A549 (cell line): ENCODE data around the gene PAK1IP1. TPM values are rescaled to one million over a fixed set of nuclear protein-coding genes. Genes with fewer than 3 reads are reported as not detected.
A peak's percentile ranks its signal among the peaks of the same experiment; 100 is the strongest.

Experiments
- ATAC-seq, 2 experiments: fragments of 200-7000 bp in 1 of 2; fragments of >200 bp in 1 of 2; cut with Nextera tagmentation in 1 of 2; cut with Tn5 transposase in 1 of 2; 3 replicates each; pipeline versions ENCODE4 v1.8.0 to v1.9.1; 2018 to 2020; ENCODE audit warnings: mild to moderate bottlenecking in 1 of 2, moderate library complexity in 1 of 2
- CTCF ChIA-PET: fragments of 300-600 bp; sonication (Branson Sonifier 250); formaldehyde crosslinking; extraction: SDS; loops from one replicate; lab custom pipeline; 2021; ENCODE audit warnings: antibody characterized with exemption, inconsistent platforms; lab: Yijun Ruan, JAX
- POLR2A ChIA-PET: fragments of 350-600 bp; formaldehyde crosslinking; extraction: SDS; loops from one replicate; lab custom pipeline; 2021; ENCODE audit warnings: antibody characterized with exemption, inconsistent platforms; lab: Yijun Ruan, JAX
- DNase-seq, 2 experiments: peaks; one replicate each; pipeline versions ENCODE4 v3.0.0 to v3.0.0-alpha.2; 2011 to 2016; ENCODE audit warnings: low read depth in 1 of 2, low spot score in 1 of 2
- FAIRE-seq: peaks from 2 replicates; lab custom pipeline; 2011; peaks lifted over from hg19 to GRCh38; lab: Jason Lieb, UNC
- H3K27ac ChIP-seq, 2 experiments: fragments of >200 bp; sonication (Bioruptor Twin); formaldehyde crosslinking; 3 replicates each; pipeline ENCODE4 v1.5.1; 2016 to 2017
- H3K4me1 ChIP-seq: fragments of >200 bp; sonication (Bioruptor Twin); formaldehyde crosslinking; 3 replicates; pipeline ENCODE4 v1.6.1; 2016
- H3K4me2 ChIP-seq: fragments of >200 bp; sonication (Bioruptor Twin); formaldehyde crosslinking; 3 replicates; pipeline ENCODE4 v1.6.1; 2016
- H3K4me3 ChIP-seq: fragments of >200 bp; sonication (Bioruptor Twin); formaldehyde crosslinking; 3 replicates; pipeline ENCODE4 v1.5.1; 2016
- H3K9me3 ChIP-seq: fragments of >200 bp; sonication (Bioruptor Twin); formaldehyde crosslinking; 3 replicates; pipeline ENCODE4 v1.6.1; 2016
- ATOH8 ChIP-seq: fragments of 250-450 bp; sonication (Bioruptor Pico); IDR thresholded peaks from 2 replicates; pipeline ENCODE4 v1.5.0; 2020; ENCODE audit warnings: low read depth, mild to moderate bottlenecking, moderate library complexity
- CBX8 ChIP-seq: fragments of 200-600 bp; sonication (generic); IDR thresholded peaks from 2 replicates; pipeline ENCODE4 v1.6.1; 2016
- CEBPB ChIP-seq, 2 experiments: fragments of >200 bp in 1 of 2; sonication (Bioruptor Twin) in 1 of 2; formaldehyde crosslinking in 1 of 2; IDR thresholded peaks; 2 replicates each; pipeline ENCODE4 v1.6.1; 2012 to 2016
- CHD2 ChIP-seq: fragments of 150-350 bp; IDR thresholded peaks from 2 replicates; pipeline ENCODE4 v1.6.1; 2014; ENCODE audit warnings: low read length; ENCODE audit not compliant: partially characterized antibody
- EP300 ChIP-seq, 2 experiments: fragments of >200 bp; sonication (Bioruptor Twin); formaldehyde crosslinking; IDR thresholded peaks; 2 replicates in 1 of 2; 3 replicates in 1 of 2; pipeline ENCODE4 v1.6.1; 2016 to 2017
- HOXA7 ChIP-seq: fragments of 250-450 bp; sonication (Bioruptor Pico); IDR thresholded peaks from 2 replicates; pipeline ENCODE4 v1.5.0; 2020; ENCODE audit warnings: mild to moderate bottlenecking, moderate library complexity
- KDM5A ChIP-seq: fragments of 200-600 bp; sonication (generic); IDR thresholded peaks from 2 replicates; pipeline ENCODE4 v1.6.1; 2016; ENCODE audit warnings: antibody characterized with exemption, mild to moderate bottlenecking
- MAFK ChIP-seq: fragments of 450-650 bp; IDR thresholded peaks from 2 replicates; pipeline ENCODE4 v1.6.1; 2014; ENCODE audit not compliant: partially characterized antibody
- MAZ ChIP-seq: fragments of 150-350 bp; IDR thresholded peaks from 2 replicates; pipeline ENCODE4 v1.6.1; 2014; ENCODE audit warnings: antibody characterized with exemption, low read depth, low read length, borderline replicate concordance
- MYC ChIP-seq: IDR thresholded peaks from 2 replicates; pipeline ENCODE4 v1.6.1; 2012; ENCODE audit warnings: mild to moderate bottlenecking, inconsistent platforms, low read length, improper control_type of control experiment, borderline replicate concordance
- PHF8 ChIP-seq: fragments of 200-600 bp; sonication (generic); IDR thresholded peaks from 2 replicates; pipeline ENCODE4 v1.6.1; 2016; ENCODE audit warnings: low read depth, mild to moderate bottlenecking, antibody characterized with exemption, moderate library complexity, borderline replicate concordance
- POLR2A ChIP-seq: IDR thresholded peaks from 2 replicates; pipeline ENCODE4 v1.6.1; 2012; ENCODE audit warnings: mild to moderate bottlenecking, low read length
- RARB ChIP-seq: fragments of 250-450 bp; sonication (Bioruptor Pico); IDR thresholded peaks from 2 replicates; pipeline ENCODE4 v1.8.0; 2021; ENCODE audit warnings: mild to moderate bottlenecking, moderate library complexity
- REST ChIP-seq: fragments of 200-600 bp; sonication (generic); IDR thresholded peaks from 2 replicates; pipeline ENCODE4 v1.6.1; 2016; ENCODE audit warnings: antibody characterized with exemption, mild to moderate bottlenecking, moderate library complexity
- RFX5 ChIP-seq: fragments of 450-650 bp; IDR thresholded peaks from 2 replicates; pipeline ENCODE4 v1.7.1; 2014; ENCODE audit warnings: antibody characterized with exemption, mild to moderate bottlenecking, moderate library complexity
- RNF2 ChIP-seq: fragments of 200-600 bp; sonication (generic); IDR thresholded peaks from 2 replicates; pipeline ENCODE4 v1.6.1; 2016; ENCODE audit warnings: low read depth, mild to moderate bottlenecking, antibody characterized with exemption, moderate library complexity, borderline replicate concordance
- TP53 ChIP-seq: fragments of 250-450 bp; sonication (Bioruptor Pico); IDR thresholded peaks from 2 replicates; pipeline ENCODE4 v1.5.0; 2021; ENCODE audit warnings: mild to moderate bottlenecking, moderate library complexity
- ZFP36 ChIP-seq: fragments of 450-650 bp; IDR thresholded peaks from 2 replicates; pipeline ENCODE4 v1.6.1; 2014; ENCODE audit warnings: borderline replicate concordance; ENCODE audit not compliant: partially characterized antibody
- ZSCAN20 ChIP-seq: fragments of 250-450 bp; sonication (Bioruptor Pico); IDR thresholded peaks from 2 replicates; pipeline ENCODE4 v1.8.0; 2022; ENCODE audit warnings: mild to moderate bottlenecking, moderate library complexity
- WGBS: methylation state at CpG from one replicate; pipeline ENCODE4 v1.1.6; 2017; ENCODE audit errors: missing lambda C conversion rate; 5-methylcytosine and 5-hydroxymethylcytosine counted together
- polyA plus RNA-seq, 4 experiments: library from polyadenylated mRNA; depleted of rRNA in 3 of 4; stranded (reverse); fragments of >200 nt; fragmentation: RNase III in 1 of 4; extraction: RNeasy Plus Mini Kit Qiagen cat#74134 plus additional on column Dnase treatment in 1 of 4; gene quantifications; 2 replicates in 3 of 4; 3 replicates in 1 of 4; pipeline ENCODE4 v1.2.3, GENCODE V29; 2011 to 2017
- TF ChIP-seq, protein P1 (sequence below): fragments of >200 bp; sonication (Bioruptor Twin); formaldehyde crosslinking; IDR thresholded peaks from 3 replicates; pipeline ENCODE4 v1.6.1; 2016

The PAK1IP1 gene
- polyA plus RNA-seq, 2 of the 4 experiments (the other 2 are of a cell fraction): 23.5 to 33.4 TPM

DNA sequence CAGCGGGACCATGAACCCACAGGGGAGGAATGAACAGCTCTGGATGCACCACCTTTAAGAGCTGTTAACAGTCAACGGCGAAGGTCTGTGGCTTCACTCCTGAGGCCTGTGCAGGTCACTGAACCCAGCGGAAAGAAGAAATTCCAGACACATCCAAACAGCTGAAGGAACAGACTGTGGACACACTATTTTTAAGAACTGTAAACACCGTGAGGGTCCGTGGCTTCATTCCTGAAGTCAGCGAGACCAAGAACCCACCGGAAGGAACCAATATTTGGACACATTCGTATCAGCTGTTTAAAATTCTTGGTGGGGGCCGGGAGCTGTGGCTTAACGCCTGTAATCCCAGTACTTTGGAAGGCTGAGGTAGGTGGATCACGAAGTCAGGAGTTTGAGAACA, 47.5 kb downstream of the PAK1IP1 start (continued):
- TF ChIP-seq, protein P1, sequence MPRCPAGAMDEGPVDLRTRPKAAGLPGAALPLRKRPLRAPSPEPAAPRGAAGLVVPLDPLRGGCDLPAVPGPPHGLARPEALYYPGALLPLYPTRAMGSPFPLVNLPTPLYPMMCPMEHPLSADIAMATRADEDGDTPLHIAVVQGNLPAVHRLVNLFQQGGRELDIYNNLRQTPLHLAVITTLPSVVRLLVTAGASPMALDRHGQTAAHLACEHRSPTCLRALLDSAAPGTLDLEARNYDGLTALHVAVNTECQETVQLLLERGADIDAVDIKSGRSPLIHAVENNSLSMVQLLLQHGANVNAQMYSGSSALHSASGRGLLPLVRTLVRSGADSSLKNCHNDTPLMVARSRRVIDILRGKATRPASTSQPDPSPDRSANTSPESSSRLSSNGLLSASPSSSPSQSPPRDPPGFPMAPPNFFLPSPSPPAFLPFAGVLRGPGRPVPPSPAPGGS: no peak
- no peak for TF ChIP-seq ZSCAN20 (CRISPR knock-in tag)
- TF ChIP-seq MAZ: no peak
- no peak for TF ChIP-seq CBX8
- no peak for TF ChIP-seq MAFK
- no peak for TF ChIP-seq KDM5A
- no peak for TF ChIP-seq RARB (CRISPR knock-in tag)
- TF ChIP-seq CEBPB (IDR thresholded peaks at IDR 0.05): no peak

- DNase-seq (no peak), ATAC-seq (no peak), FAIRE-seq (no peak)
- CTCF ChIA-PET: interaction anchor here (1.5 kb wide), 1 partner anchor 16 kb away, joined by 4 read pairs; no protein-coding TSS in a partner anchor
- Histone ChIP-seq H3K4me3 (no peak overlapping the region), H3K27ac (no peak overlapping the region), H3K4me1 (peaks cover 7% of the 10 kb centered on the region; the same call in 2 of the 3 replicates), H3K4me2 (no peak overlapping the region), H3K9me3 (no peaks in the 10 kb centered on the region)
- TF ChIP-seq ATOH8 (CRISPR knock-in tag): no peak
- TF ChIP-seq ZFP36: no peak
- no peak for TF ChIP-seq RFX5
- TF ChIP-seq EP300 (IDR thresholded peaks at IDR 0.05): no peak
- POLR2A ChIA-PET: no interaction called here
- WGBS: 89% methylated on average over 5 of the region's 6 CpGs
Measured at GRCh38 chr6:10743515-10743914, 48.7 kb downstream of the PAK1IP1 start.

GRCh38 chr6:10745116-10745515, 50.3 kb downstream of the PAK1IP1 start:
- ChIA-PET POLR2A (no interaction called here), CTCF (interaction anchor here (1.9 to 2.2 kb wide), 2 partner anchors 14 to 235 kb away, joined by 6 to 12 read pairs; no protein-coding TSS in a partner anchor)
- 82% methylated on average over 5 of the region's 5 CpGs for WGBS
- TF ChIP-seq MYC (no peak), TP53 (CRISPR knock-in tag) (no peak), POLR2A (no peak)
- TF ChIP-seq, protein P1: no peak
- Histone ChIP-seq H3K9me3 (no peaks in the 10 kb centered on the region), H3K4me1 (peaks cover 20% of the 10 kb centered on the region), H3K4me2 (no peak overlapping the region), H3K4me3 (no peak overlapping the region), H3K27ac (no peak overlapping the region)
- no peak for ATAC-seq
- DNase-seq: no peak
- FAIRE-seq: no peak

DNA sequence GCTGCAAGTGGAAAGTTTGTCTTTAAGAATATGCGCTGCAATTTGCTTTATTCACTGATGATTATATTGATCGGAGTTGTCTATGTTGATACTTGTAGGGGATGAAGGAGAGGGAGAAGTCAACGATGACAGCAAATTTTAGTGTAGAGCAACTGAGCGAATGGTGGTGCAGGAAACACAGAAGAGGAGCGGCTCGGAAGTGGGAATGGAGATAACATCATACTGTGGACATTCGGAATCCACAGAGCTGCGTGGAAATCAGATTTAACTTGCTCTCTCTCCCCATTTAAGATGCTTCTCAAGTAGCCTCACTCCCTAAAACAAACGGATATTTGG, 52.1 kb downstream of the PAK1IP1 start:
- no peak for TF ChIP-seq MAFK
- no peak for TF ChIP-seq CHD2
- TF ChIP-seq REST: no peak
- no peak for TF ChIP-seq RNF2
- TF ChIP-seq RARB (CRISPR knock-in tag): no peak
- TF ChIP-seq HOXA7 (CRISPR knock-in tag): no peak
- TF ChIP-seq ZSCAN20 (CRISPR knock-in tag): no peak
- TF ChIP-seq EP300 (IDR thresholded peaks at IDR 0.05): no peak
- no peak for TF ChIP-seq PHF8
- H3K27ac ChIP-seq: peak overlapping the region; percentile 90 to 96
- DNase-seq: no peak
- ChIA-PET CTCF (interaction anchor here (0.8 to 2.2 kb wide), 7 partner anchors 10 to 268 kb away, joined by 3 to 12 read pairs (median 4); no protein-coding TSS in a partner anchor), POLR2A (interaction anchor here (0.9 to 2.5 kb wide), 4 partner anchors 12 to 52 kb away, joined by 3 to 11 read pairs (median 5); partner anchors contain the start of genes C6orf52, PAK1IP1 and TMEM14C)
- peaks cover 20% of the 10 kb centered on the region for H3K4me1 ChIP-seq
- 50% methylated on average over 9 of the region's 9 CpGs for WGBS
- no peak for FAIRE-seq
- no peaks in the 10 kb centered on the region for H3K9me3 ChIP-seq
- no peak for ATAC-seq
- peak overlapping the region; percentile 95 for H3K4me3 ChIP-seq
- peak overlapping the region; percentile 78 for H3K4me2 ChIP-seq
